ENCODE results near the gene XAF1.

GRCh38 chr17:6708357-6708961 is 47.4 kb upstream of the XAF1 start:
- TF ChIP-seq SUZ12 (IDR thresholded peaks at IDR 0.05; ENCODE audit: extremely low read depth, insufficient read depth, insufficient read length): no peak
- TF ChIP-seq ZNF274 (IDR thresholded peaks at IDR 0.05; ENCODE audit: low read depth, low read length): no peak
- TF ChIP-seq YY1 (IDR thresholded peaks at IDR 0.05; ENCODE audit: insufficient read depth, insufficient read length): no peak

Measured in NT2/D1 (cell line).